Activated CD8-positive, alpha-beta memory T cell treated with anti-CD3 and anti-CD28 coated beads, Interleukin-2, amount 50 U/mL, for 48 hours (primary cell): Measurements from ENCODE around the gene KRT14.
"Not testable (repeated sequence)": the region's sequence is repeated elsewhere in the genome, so short reads cannot be mapped to it uniquely, and the experiment has no call there.

ENCODE experiments used
- DNase-seq: peaks from one replicate; pipeline ENCODE4 v3.0.0-alpha.2; 2020

The KRT14 gene

GRCh38 chr17:41600318-41600717, 13.6 kb upstream of the KRT14 start:
- DNase-seq: no peak

- DNase-seq: no peak
These were observed 13.0 kb upstream of the KRT14 start for GRCh38 chr17:41599680-41600079.

- no peak for DNase-seq
These were observed 8.9 kb upstream of the KRT14 start for GRCh38 chr17:41595585-41595984.

GRCh38 chr17:41594363-41594915, 7.7 kb upstream of the KRT14 start:
- DNase-seq: no peak

- DNase-seq: no peak
These were observed 6.7 kb upstream of the KRT14 start for GRCh38 chr17:41593306-41593981.

- DNase-seq: no peak
These were observed 6.1 kb upstream of the KRT14 start for GRCh38 chr17:41592601-41593305.

GRCh38 chr17:41589301-41589700, 2.6 kb upstream of the KRT14 start:
- no peak for DNase-seq

GRCh38 chr17:41588126-41588810, 1.6 kb upstream of the KRT14 start:
- no peak for DNase-seq

- DNase-seq: no peak
These were observed 1.2 kb downstream of the KRT14 start for GRCh38 chr17:41585301-41586056.

GRCh38 chr17:41584331-41584927, 2.3 kb downstream of the KRT14 start:
- DNase-seq: not testable (repeated sequence)

- no peak for DNase-seq
These were observed 3.3 kb downstream of the KRT14 start for GRCh38 chr17:41583137-41584127.

GRCh38 chr17:41582061-41582968, 4.4 kb downstream of the KRT14 start:
- not testable (repeated sequence) for DNase-seq

- no peak for DNase-seq
These were observed 5.2 kb downstream of the KRT14 start for GRCh38 chr17:41581366-41582060.

- DNase-seq: no peak
These were observed 5.9 kb downstream of the KRT14 start for GRCh38 chr17:41580687-41581365.

GRCh38 chr17:41580244-41580575, 6.5 kb downstream of the KRT14 start:
- no peak for DNase-seq

GRCh38 chr17:41579484-41580243, 7.0 kb downstream of the KRT14 start:
- DNase-seq: peak; percentile 89

GRCh38 chr17:41578971-41579370, 7.7 kb downstream of the KRT14 start:
- no peak for DNase-seq

GRCh38 chr17:41578538-41578937, 8.2 kb downstream of the KRT14 start:
- no peak for DNase-seq
